Progenitor cell of endocrine pancreas (in vitro differentiated cells): ENCODE data around the gene PROK1. TPM values are rescaled to one million over a fixed set of nuclear protein-coding genes. Genes with fewer than 3 reads are reported as not detected.

Experiments used
- DNase-seq: peaks from one replicate; pipeline ENCODE4 v3.0.0; 2021; ENCODE audit warnings: low spot score; ENCODE audit not compliant: unreplicated experiment
- H3K27ac Mint-ChIP-seq: 2 replicates; pipeline ENCODE4 v1.8.0; 2021; ENCODE audit warnings: mild to moderate bottlenecking, moderate library complexity, mixed read lengths
- H3K27me3 Mint-ChIP-seq: 2 replicates; pipeline ENCODE4 v1.8.0; 2021; ENCODE audit warnings: mixed read lengths
- H3K36me3 Mint-ChIP-seq: 2 replicates; pipeline ENCODE4 v1.8.0; 2022; ENCODE audit warnings: mixed read lengths; ENCODE audit not compliant: insufficient read depth
- H3K4me1 Mint-ChIP-seq: 2 replicates; pipeline ENCODE4 v1.8.0; 2021; ENCODE audit warnings: low read depth, mixed read lengths
- H3K4me3 Mint-ChIP-seq: 2 replicates; pipeline ENCODE4 v1.8.0; 2021; ENCODE audit warnings: low read depth, mild to moderate bottlenecking, moderate library complexity, mixed read lengths
- H3K9me3 Mint-ChIP-seq: 2 replicates; pipeline ENCODE4 v1.8.0; 2021; ENCODE audit warnings: low read depth, mixed read lengths
- CTCF ChIP-seq: fragments of 200-600 bp; sonication (generic); IDR thresholded peaks from one replicate; pipeline ENCODE4 v1.5.0; 2021; ENCODE audit warnings: antibody characterized with exemption, mild to moderate bottlenecking; ENCODE audit not compliant: unreplicated experiment
- total RNA-seq: library from RNA; stranded (reverse); gene quantifications from 2 replicates; pipeline ENCODE4 v1.2.1, GENCODE V29; 2021

PROK1 gene
- total RNA-seq, 1 donor from 2014 or later = not detected

- Mint-ChIP-seq H3K27ac (peak overlapping the region; percentile 83), H3K4me3 (no peak overlapping the region), H3K4me1 (peaks cover 25% of the 10 kb centered on the region)
Observed at GRCh38 chr1:110477967-110478640, 27.2 kb downstream of the PROK1 start.

GRCh38 chr1:110478886-110479285 is 27.9 kb downstream of the PROK1 start:
- Mint-ChIP-seq H3K27me3 (peaks cover 25% of the 10 kb centered on the region), H3K9me3 (no peaks in the 10 kb centered on the region), H3K36me3 (no peaks in the 10 kb centered on the region), H3K4me3 (no peak overlapping the region), H3K4me1 (peaks cover 27% of the 10 kb centered on the region), H3K27ac (no peak overlapping the region)
- no peak for TF ChIP-seq CTCF
- no peak for DNase-seq

More at GRCh38 chr1:110477967-110478640, 27.2 kb downstream of the PROK1 start:
- no peak for DNase-seq
- H3K27me3 Mint-ChIP-seq = peaks cover 21% of the 10 kb centered on the region
- no peaks in the 10 kb centered on the region for H3K36me3 Mint-ChIP-seq
- no peak for TF ChIP-seq CTCF
- no peaks in the 10 kb centered on the region for H3K9me3 Mint-ChIP-seq

GRCh38 chr1:110480356-110481096 is 29.6 kb downstream of the PROK1 start:
- peak overlapping the region; percentile 43 for H3K27ac Mint-ChIP-seq
- H3K36me3 Mint-ChIP-seq = no peaks in the 10 kb centered on the region
- peaks cover 27% of the 10 kb centered on the region for H3K4me1 Mint-ChIP-seq
- no peaks in the 10 kb centered on the region for H3K9me3 Mint-ChIP-seq
- H3K27me3 Mint-ChIP-seq = peaks cover 39% of the 10 kb centered on the region
- TF ChIP-seq CTCF = no peak
- no peak for DNase-seq
- H3K4me3 Mint-ChIP-seq = no peak overlapping the region

- H3K27ac Mint-ChIP-seq = no peak overlapping the region
- no peak for TF ChIP-seq CTCF
- H3K27me3 Mint-ChIP-seq = peaks cover 45% of the 10 kb centered on the region
- DNase-seq = no peak
- no peaks in the 10 kb centered on the region for H3K36me3 Mint-ChIP-seq
- peaks cover 20% of the 10 kb centered on the region for H3K4me1 Mint-ChIP-seq
- H3K9me3 Mint-ChIP-seq = no peaks in the 10 kb centered on the region
- no peak overlapping the region for H3K4me3 Mint-ChIP-seq
Observed at GRCh38 chr1:110481968-110482623, 31.1 kb downstream of the PROK1 start.

GRCh38 chr1:110482662-110483307 is 31.8 kb downstream of the PROK1 start:
- TF ChIP-seq CTCF = no peak
- no peaks in the 10 kb centered on the region for H3K9me3 Mint-ChIP-seq
- no peak overlapping the region for H3K27ac Mint-ChIP-seq
- DNase-seq = no peak
- no peaks in the 10 kb centered on the region for H3K36me3 Mint-ChIP-seq
- H3K4me3 Mint-ChIP-seq = no peak overlapping the region
- peaks cover 14% of the 10 kb centered on the region for H3K4me1 Mint-ChIP-seq
- peaks cover 45% of the 10 kb centered on the region for H3K27me3 Mint-ChIP-seq
